Astrocyte (in vitro differentiated cells and primary cell): ENCODE data around the gene LILRB2. TPM values are rescaled to one million over a fixed set of nuclear protein-coding genes. Genes with fewer than 3 reads are reported as not detected.

Experiments
- DNase-seq: peaks from one replicate; pipeline ENCODE4 v3.0.0-alpha.2; 2010; ENCODE audit warnings: low read depth
- FAIRE-seq: peaks from 2 replicates; lab custom pipeline; 2011; peaks lifted over from hg19 to GRCh38; lab: Jason Lieb, UNC
- H2AFZ ChIP-seq: 2 replicates; pipeline ENCODE4 v1.6.0; 2012; ENCODE audit warnings: low read depth, low read length, inconsistent platforms
- H3K27ac ChIP-seq: 2 replicates; pipeline ENCODE4 v1.5.1; 2011; ENCODE audit warnings: low read depth, low read length, inconsistent platforms
- H3K27me3 ChIP-seq: 2 replicates; pipeline ENCODE4 v1.6.0; 2011; ENCODE audit warnings: low read length, inconsistent platforms; ENCODE audit not compliant: insufficient read depth
- H3K36me3 ChIP-seq: 2 replicates; pipeline ENCODE4 v1.5.1; 2011; ENCODE audit warnings: low read length, inconsistent platforms; ENCODE audit not compliant: insufficient read depth
- H3K4me1 ChIP-seq: 2 replicates; pipeline ENCODE4 v1.5.1; 2011; ENCODE audit warnings: low read length, inconsistent platforms; ENCODE audit not compliant: insufficient read depth
- H3K4me2 ChIP-seq: 2 replicates; pipeline ENCODE4 v1.6.0; 2012; ENCODE audit warnings: low read length, inconsistent platforms
- H3K4me3 ChIP-seq: 2 replicates; pipeline ENCODE4 v1.5.1; 2011; ENCODE audit warnings: low read depth, mild to moderate bottlenecking, low read length, inconsistent platforms; ENCODE audit not compliant: insufficient read depth
- H3K79me2 ChIP-seq: 2 replicates; pipeline ENCODE4 v1.6.0; 2012; ENCODE audit warnings: mild to moderate bottlenecking, low read length, inconsistent platforms; ENCODE audit not compliant: insufficient read depth
- H3K9ac ChIP-seq: 2 replicates; pipeline ENCODE4 v1.6.0; 2012; ENCODE audit warnings: mild to moderate bottlenecking, low read length, inconsistent platforms
- H3K9me3 ChIP-seq: 2 replicates; pipeline ENCODE4 v1.5.1; 2012; ENCODE audit warnings: low read depth, mild to moderate bottlenecking, low read length, inconsistent platforms; ENCODE audit not compliant: insufficient read depth
- H4K20me1 ChIP-seq: 2 replicates; pipeline ENCODE4 v1.6.0; 2012; ENCODE audit warnings: low read length, inconsistent platforms; ENCODE audit not compliant: insufficient read depth
- H3K27ac Mint-ChIP-seq: one replicate; pipeline ENCODE4 v1.8.0; 2021; ENCODE audit warnings: mild to moderate bottlenecking, mixed read lengths; ENCODE audit not compliant: unreplicated experiment
- H3K27me3 Mint-ChIP-seq: one replicate; pipeline ENCODE4 v1.8.0; 2021; ENCODE audit warnings: low read depth, mixed read lengths; ENCODE audit not compliant: unreplicated experiment
- H3K36me3 Mint-ChIP-seq: one replicate; pipeline ENCODE4 v1.8.0; 2021; ENCODE audit warnings: low read depth, mixed read lengths; ENCODE audit not compliant: unreplicated experiment
- H3K4me1 Mint-ChIP-seq: one replicate; pipeline ENCODE4 v1.8.0; 2021; ENCODE audit warnings: low read depth, mixed read lengths; ENCODE audit not compliant: unreplicated experiment
- H3K4me3 Mint-ChIP-seq: one replicate; pipeline ENCODE4 v1.8.0; 2021; ENCODE audit warnings: mild to moderate bottlenecking, moderate library complexity, mixed read lengths; ENCODE audit not compliant: unreplicated experiment
- H3K9me3 Mint-ChIP-seq: one replicate; pipeline ENCODE4 v1.8.0; 2021; ENCODE audit warnings: mild to moderate bottlenecking, mixed read lengths; ENCODE audit not compliant: unreplicated experiment
- CTCF ChIP-seq: IDR thresholded peaks from 2 replicates; pipeline ENCODE4 v1.5.1; 2011; ENCODE audit warnings: low read depth, mild to moderate bottlenecking, inconsistent platforms, low read length, moderate library complexity; ENCODE audit not compliant: insufficient read depth
- EZH2 ChIP-seq: IDR thresholded peaks from 2 replicates; pipeline ENCODE4 v1.6.1; 2012; ENCODE audit warnings: mild to moderate bottlenecking, low read length, inconsistent platforms; ENCODE audit not compliant: insufficient read depth
- total RNA-seq: library from RNA; stranded (reverse); gene quantifications from 2 replicates; pipeline ENCODE4 v1.2.1, GENCODE V29; 2021

Gene LILRB2
- total RNA-seq, 1 donor from 2014 or later: not detected

- H3K36me3 Mint-ChIP-seq: peaks cover 3% of the 10 kb centered on the region
- no peaks in the 10 kb centered on the region for H3K9me3 Mint-ChIP-seq
- H3K4me2 ChIP-seq: no peak overlapping the region
- H3K4me1 ChIP-seq: no peaks in the 10 kb centered on the region
- no peaks in the 10 kb centered on the region for H3K27me3 ChIP-seq
- peaks cover 5% of the 10 kb centered on the region for H3K4me1 Mint-ChIP-seq
- H3K4me3 ChIP-seq: no peak overlapping the region
- no peak overlapping the region for H3K27ac Mint-ChIP-seq
- H3K9me3 ChIP-seq: no peaks in the 10 kb centered on the region
- H3K27ac ChIP-seq: no peak overlapping the region
- FAIRE-seq: no peak
- H3K79me2 ChIP-seq: no peaks in the 10 kb centered on the region
- H3K9ac ChIP-seq: no peak overlapping the region
- no peak overlapping the region for H2AFZ ChIP-seq
- TF ChIP-seq EZH2: no peak
- no peak for TF ChIP-seq CTCF
- no peak for DNase-seq
- H4K20me1 ChIP-seq: no peaks in the 10 kb centered on the region
- H3K4me3 Mint-ChIP-seq: no peak overlapping the region
- no peaks in the 10 kb centered on the region for H3K36me3 ChIP-seq
- peaks cover 33% of the 10 kb centered on the region for H3K27me3 Mint-ChIP-seq
Measured at GRCh38 chr19:54252845-54253244, 28.1 kb downstream of the LILRB2 start.

DNA sequence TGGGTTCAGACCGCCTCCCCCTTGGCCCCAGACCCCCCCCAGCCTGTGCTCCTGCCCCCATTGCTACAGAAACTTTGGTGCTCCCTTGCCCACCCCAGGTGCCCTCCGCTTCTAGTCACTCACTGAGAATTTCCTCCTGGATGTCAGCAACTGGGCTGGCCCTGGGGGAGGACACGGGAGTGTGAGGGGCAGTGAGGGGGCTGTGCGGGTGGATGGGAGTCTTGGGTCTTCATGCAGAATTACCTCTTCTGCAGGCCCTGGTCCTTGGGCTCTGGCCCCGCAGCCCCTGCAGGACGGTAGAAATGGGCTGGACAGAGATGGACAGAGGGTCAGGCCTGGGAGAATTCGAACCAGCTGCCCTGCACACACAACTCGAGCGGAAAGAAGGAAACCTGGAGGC lies 28.7 kb downstream of the LILRB2 start:
- Mint-ChIP-seq H3K4me3 (no peak overlapping the region), H3K9me3 (no peaks in the 10 kb centered on the region), H3K27ac (no peak overlapping the region), H3K4me1 (peaks cover 9% of the 10 kb centered on the region), H3K36me3 (peaks cover 3% of the 10 kb centered on the region), H3K27me3 (peaks cover 27% of the 10 kb centered on the region)
- Histone ChIP-seq H3K4me3 (no peak overlapping the region), H3K9me3 (no peaks in the 10 kb centered on the region), H3K27ac (no peak overlapping the region), H3K79me2 (no peaks in the 10 kb centered on the region), H3K9ac (no peak overlapping the region), H4K20me1 (no peaks in the 10 kb centered on the region), H2AFZ (no peak overlapping the region), H3K27me3 (no peaks in the 10 kb centered on the region), H3K4me1 (no peaks in the 10 kb centered on the region), H3K4me2 (no peak overlapping the region), H3K36me3 (no peaks in the 10 kb centered on the region)
- no peak for FAIRE-seq
- no peak for DNase-seq
- TF ChIP-seq EZH2: no peak

DNA sequence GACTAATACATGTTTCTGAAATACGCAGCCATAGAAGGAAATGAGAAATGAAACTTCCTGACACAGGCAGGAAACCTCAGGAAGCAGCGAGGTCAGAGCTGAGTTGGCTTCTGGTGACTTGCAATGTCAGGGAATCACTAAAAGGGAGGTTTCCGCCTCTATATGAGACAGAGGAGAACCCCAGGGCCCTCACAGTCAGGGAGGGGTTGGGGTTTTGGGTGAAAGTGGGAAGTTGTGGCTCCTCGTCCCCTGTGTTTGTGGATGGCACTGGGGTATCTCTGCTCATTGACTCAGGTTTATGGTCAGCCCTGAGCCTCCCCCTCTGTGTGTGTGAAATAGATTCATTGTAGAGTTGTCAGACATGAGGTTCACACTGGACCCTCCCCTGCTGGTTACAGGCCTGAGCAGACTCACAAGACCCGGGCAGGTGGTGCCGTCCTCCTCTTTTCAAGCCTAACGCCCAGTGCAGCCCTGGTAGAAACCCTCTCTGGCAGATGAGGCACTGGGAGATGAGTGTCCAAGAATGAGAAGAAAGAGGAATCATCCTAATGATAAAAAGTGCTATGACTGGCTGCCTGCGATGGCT lies 32.8 kb downstream of the LILRB2 start:
- FAIRE-seq (no peak), DNase-seq (no peak)
- peaks cover 9% of the 10 kb centered on the region for H3K4me1 Mint-ChIP-seq
- Histone ChIP-seq H3K4me3 (no peak overlapping the region), H2AFZ (no peak overlapping the region), H4K20me1 (no peaks in the 10 kb centered on the region), H3K27ac (no peak overlapping the region), H3K9ac (no peak overlapping the region), H3K4me1 (no peaks in the 10 kb centered on the region), H3K36me3 (no peaks in the 10 kb centered on the region), H3K79me2 (no peaks in the 10 kb centered on the region), H3K27me3 (no peaks in the 10 kb centered on the region), H3K4me2 (peak overlapping the region; percentile 27), H3K9me3 (no peaks in the 10 kb centered on the region)
- H3K27me3 Mint-ChIP-seq: peaks cover 12% of the 10 kb centered on the region
- H3K27ac Mint-ChIP-seq: peak overlapping the region; percentile 8
- H3K4me3 Mint-ChIP-seq: no peak overlapping the region
- no peaks in the 10 kb centered on the region for H3K36me3 Mint-ChIP-seq
- no peak for TF ChIP-seq CTCF
- TF ChIP-seq EZH2: no peak
- peaks cover 3% of the 10 kb centered on the region for H3K9me3 Mint-ChIP-seq
